KOPT-K1 (cell line): ENCODE data around the gene CRMP1.

ENCODE experiments used
- H3K27ac ChIP-seq: fragments of 200-600 bp; sonication (generic); 2 replicates; pipeline ENCODE4 v1.5.1; 2016; ENCODE audit warnings: antibody characterized with exemption, mild to moderate bottlenecking, low read depth, low read length; ENCODE audit not compliant: poor library complexity, severe bottlenecking
- H3K36me3 ChIP-seq: fragments of 200-600 bp; sonication (generic); 2 replicates; pipeline ENCODE4 v1.5.1; 2017; ENCODE audit warnings: antibody characterized with exemption, mild to moderate bottlenecking, low read length, moderate library complexity; ENCODE audit not compliant: insufficient read depth
- H3K9me3 ChIP-seq: fragments of 200-600 bp; sonication (generic); 2 replicates; pipeline ENCODE4 v1.5.1; 2017; ENCODE audit warnings: antibody characterized with exemption, low read length, mild to moderate bottlenecking; ENCODE audit not compliant: insufficient read depth, poor library complexity, severe bottlenecking

The CRMP1 gene

DNA sequence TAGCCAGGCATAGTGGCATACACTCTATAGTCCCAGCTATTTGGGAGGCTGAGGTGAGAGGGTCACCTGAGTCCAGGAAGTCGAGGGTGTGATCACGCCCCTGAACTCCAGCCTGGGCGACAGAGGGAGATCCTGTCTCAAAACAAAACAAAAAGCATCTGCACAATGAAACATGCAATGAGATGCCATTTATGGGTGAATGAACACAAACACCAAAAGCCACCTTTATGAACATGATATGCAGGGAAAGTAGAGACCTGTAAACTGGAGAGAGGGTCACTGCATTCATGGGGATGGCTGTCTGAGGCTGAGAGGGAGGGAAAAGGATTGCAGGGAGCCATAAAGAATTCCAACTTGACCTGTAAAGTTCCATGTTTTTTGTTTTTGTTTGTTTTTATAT lies 111.2 kb downstream of the CRMP1 start:
- peaks cover 7% of the 10 kb centered on the region for H3K9me3 ChIP-seq
- no peak overlapping the region for H3K27ac ChIP-seq
- no peaks in the 10 kb centered on the region for H3K36me3 ChIP-seq

DNA sequence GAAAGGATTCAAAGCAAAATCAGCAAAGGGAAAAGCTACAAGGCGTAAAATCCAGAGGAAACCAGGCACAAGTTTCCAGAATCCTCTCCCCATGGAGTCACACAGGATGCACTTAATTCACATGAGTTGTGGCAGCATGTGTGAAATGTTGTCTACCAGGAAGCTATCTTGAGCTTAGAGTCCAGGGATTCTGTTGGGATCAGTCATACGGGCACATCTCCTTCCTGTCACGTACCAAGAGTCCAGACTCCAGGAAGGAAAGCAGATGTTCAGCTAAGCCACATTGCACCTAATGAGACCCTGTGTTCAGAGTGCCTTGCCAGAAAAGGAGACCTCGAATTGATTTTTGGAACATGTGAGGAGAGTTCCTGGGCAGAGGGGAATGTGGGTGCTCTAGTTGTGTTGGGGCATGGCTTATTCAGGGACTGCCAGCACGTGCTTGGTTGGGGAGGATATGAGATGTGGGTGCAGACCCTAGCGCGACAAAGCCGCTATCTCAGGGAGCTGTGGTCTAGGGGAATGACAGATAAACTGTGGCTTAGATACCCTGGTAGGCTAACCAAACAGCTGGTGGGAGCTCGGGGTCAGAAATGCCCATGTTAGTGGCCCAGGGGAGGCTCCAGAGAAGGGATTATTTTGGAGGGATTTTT lies 111.9 kb downstream of the CRMP1 start:
- Histone ChIP-seq H3K27ac (no peak overlapping the region), H3K36me3 (no peaks in the 10 kb centered on the region), H3K9me3 (peaks cover 14% of the 10 kb centered on the region)

DNA sequence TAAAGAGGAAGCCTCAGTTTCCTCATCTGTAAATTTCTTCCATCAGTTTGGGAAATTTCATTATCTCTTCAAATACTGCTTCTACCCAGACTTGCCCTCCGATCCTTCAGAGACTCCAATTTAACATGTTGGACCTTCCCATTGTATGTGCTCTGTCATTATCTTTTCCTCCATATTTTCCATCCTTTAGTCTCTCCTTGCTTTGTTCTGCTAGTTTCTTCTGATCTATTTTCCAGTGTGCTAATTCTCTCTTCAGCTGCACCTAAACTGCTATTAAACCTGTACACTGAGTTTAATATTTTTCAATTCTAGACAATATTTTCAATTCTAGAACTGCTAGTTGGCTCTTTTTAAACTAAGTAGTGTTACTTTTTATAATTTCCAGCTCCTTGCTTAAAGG lies 116.4 kb downstream of the CRMP1 start:
- Histone ChIP-seq H3K27ac (no peak overlapping the region), H3K36me3 (no peaks in the 10 kb centered on the region), H3K9me3 (peaks cover 15% of the 10 kb centered on the region)

- Histone ChIP-seq H3K36me3 (no peaks in the 10 kb centered on the region), H3K27ac (no peak overlapping the region), H3K9me3 (peaks cover 24% of the 10 kb centered on the region)
These were observed 118.4 kb downstream of the CRMP1 start for GRCh38 chr4:5774416-5775036.

GRCh38 chr4:5773271-5773555 lies 119.7 kb downstream of the CRMP1 start:
- no peak overlapping the region for H3K27ac ChIP-seq
- no peaks in the 10 kb centered on the region for H3K36me3 ChIP-seq
- peaks cover 26% of the 10 kb centered on the region for H3K9me3 ChIP-seq

- Histone ChIP-seq H3K9me3 (peaks cover 30% of the 10 kb centered on the region), H3K27ac (no peak overlapping the region), H3K36me3 (no peaks in the 10 kb centered on the region)
These were observed 120.2 kb downstream of the CRMP1 start for GRCh38 chr4:5772528-5773270.
